ENCODE measurements around the gene CLEC2L. TPM values are rescaled to one million over a fixed set of nuclear protein-coding genes. Genes with fewer than 3 reads are reported as not detected.

The CLEC2L gene
- total and polyA plus RNA-seq, 2 experiments from 2014 or later, result not detected

DNA sequence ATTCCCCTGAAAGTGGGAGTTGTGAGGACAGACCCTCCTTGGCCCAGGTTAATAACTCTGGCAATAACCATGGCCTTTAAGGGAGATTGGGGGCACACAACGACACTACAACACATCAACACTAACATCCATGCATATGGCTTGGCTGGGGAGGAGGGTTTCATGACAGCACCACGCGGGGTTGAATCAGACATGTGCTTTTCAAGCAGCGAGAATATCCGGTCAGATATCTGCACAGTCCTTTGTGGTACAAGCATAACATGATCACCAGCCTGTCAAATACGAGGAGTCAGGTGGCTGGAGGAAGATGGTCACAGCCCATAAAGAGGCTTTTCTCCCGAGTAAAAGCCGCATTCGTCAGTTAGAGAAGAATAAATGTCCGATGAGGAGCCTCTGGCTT lies 27.0 kb upstream of the CLEC2L start (continued):
- TF ChIP-seq, protein P1, sequence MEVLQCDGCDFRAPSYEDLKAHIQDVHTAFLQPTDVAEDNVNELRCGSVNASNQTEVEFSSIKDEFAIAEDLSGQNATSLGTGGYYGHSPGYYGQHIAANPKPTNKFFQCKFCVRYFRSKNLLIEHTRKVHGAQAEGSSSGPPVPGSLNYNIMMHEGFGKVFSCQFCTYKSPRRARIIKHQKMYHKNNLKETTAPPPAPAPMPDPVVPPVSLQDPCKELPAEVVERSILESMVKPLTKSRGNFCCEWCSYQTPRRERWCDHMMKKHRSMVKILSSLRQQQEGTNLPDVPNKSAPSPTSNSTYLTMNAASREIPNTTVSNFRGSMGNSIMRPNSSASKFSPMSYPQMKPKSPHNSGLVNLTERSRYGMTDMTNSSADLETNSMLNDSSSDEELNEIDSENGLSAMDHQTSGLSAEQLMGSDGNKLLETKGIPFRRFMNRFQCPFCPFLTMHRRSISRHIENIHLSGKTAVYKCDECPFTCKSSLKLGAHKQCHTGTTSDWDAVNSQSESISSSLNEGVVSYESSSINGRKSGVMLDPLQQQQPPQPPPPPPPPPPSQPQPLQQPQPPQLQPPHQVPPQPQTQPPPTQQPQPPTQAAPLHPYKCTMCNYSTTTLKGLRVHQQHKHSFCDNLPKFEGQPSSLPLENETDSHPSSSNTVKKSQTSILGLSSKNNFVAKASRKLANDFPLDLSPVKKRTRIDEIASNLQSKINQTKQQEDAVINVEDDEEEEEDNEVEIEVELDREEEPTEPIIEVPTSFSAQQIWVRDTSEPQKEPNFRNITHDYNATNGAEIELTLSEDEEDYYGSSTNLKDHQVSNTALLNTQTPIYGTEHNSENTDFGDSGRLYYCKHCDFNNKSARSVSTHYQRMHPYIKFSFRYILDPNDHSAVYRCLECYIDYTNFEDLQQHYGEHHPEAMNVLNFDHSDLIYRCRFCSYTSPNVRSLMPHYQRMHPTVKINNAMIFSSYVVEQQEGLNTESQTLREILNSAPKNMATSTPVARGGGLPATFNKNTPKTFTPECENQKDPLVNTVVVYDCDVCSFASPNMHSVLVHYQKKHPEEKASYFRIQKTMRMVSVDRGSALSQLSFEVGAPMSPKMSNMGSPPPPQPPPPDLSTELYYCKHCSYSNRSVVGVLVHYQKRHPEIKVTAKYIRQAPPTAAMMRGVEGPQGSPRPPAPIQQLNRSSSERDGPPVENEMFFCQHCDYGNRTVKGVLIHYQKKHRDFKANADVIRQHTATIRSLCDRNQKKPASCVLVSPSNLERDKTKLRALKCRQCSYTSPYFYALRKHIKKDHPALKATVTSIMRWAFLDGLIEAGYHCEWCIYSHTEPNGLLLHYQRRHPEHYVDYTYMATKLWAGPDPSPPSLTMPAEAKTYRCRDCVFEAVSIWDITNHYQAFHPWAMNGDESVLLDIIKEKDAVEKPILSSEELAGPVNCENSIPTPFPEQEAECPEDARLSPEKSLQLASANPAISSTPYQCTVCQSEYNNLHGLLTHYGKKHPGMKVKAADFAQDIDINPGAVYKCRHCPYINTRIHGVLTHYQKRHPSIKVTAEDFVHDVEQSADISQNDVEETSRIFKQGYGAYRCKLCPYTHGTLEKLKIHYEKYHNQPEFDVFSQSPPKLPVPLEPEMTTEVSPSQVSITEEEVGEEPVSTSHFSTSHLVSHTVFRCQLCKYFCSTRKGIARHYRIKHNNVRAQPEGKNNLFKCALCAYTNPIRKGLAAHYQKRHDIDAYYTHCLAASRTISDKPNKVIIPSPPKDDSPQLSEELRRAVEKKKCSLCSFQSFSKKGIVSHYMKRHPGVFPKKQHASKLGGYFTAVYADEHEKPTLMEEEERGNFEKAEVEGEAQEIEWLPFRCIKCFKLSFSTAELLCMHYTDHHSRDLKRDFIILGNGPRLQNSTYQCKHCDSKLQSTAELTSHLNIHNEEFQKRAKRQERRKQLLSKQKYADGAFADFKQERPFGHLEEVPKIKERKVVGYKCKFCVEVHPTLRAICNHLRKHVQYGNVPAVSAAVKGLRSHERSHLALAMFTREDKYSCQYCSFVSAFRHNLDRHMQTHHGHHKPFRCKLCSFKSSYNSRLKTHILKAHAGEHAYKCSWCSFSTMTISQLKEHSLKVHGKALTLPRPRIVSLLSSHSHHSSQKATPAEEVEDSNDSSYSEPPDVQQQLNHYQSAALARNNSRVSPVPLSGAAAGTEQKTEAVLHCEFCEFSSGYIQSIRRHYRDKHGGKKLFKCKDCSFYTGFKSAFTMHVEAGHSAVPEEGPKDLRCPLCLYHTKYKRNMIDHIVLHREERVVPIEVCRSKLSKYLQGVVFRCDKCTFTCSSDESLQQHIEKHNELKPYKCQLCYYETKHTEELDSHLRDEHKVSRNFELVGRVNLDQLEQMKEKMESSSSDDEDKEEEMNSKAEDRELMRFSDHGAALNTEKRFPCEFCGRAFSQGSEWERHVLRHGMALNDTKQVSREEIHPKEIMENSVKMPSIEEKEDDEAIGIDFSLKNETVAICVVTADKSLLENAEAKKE (CRISPR knock-in tag; IDR thresholded peaks at IDR 0.05), result no peak
- no peak for TF ChIP-seq NANOG (IDR thresholded peaks at IDR 0.05; ENCODE audit: borderline replicate concordance)

DNA sequence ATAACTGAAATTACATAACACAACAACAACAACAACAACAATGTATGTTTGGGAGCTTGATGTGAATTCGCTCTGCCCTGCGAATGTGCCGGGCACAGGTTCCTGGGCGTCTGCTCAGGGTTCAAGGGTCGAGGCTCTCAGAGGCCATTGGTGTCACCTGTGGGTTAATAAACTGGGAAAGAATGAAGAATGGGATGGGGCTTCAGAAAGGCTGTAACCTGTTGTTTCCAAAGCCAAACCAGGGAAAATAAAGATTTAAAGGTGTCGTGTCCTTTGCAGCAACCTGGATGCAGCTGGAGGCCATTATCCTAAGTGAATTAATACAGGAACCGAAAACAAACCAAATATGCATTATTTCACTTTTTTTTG lies 22.7 kb upstream of the CLEC2L start:
- Mint-ChIP-seq H3K4me3 (no peak overlapping the region), H3K36me3 (ENCODE audit: low read depth) (no peaks in the 10 kb centered on the region), H3K27me3 (ENCODE audit: insufficient read depth, low read depth, poor library complexity) (peaks cover 22% of the 10 kb centered on the region), H3K27ac (no peak overlapping the region), H3K4me1 (peaks cover 5% of the 10 kb centered on the region), H3K9me3 (no peaks in the 10 kb centered on the region)
- no peak for DNase-seq (ENCODE audit: low spot score)
- Histone ChIP-seq H3K4me2 (no peak overlapping the region), H4K20me1 (replicated peaks; ENCODE audit: insufficient read depth) (no peaks in the 10 kb centered on the region), H3K27ac (ENCODE audit: low read depth) (no peak overlapping the region), H3K4me3 (no peak overlapping the region), H3K4me1 (ENCODE audit: insufficient read depth) (0 out of 2 replicates have a peak, but pooled peaks cover 8% of the 10 kb centered on the region), H3K79me2 (replicated peaks; ENCODE audit: insufficient read depth) (no peaks in the 10 kb centered on the region), H3K36me3 (ENCODE audit: insufficient read depth) (no peaks in the 10 kb centered on the region), H3K27me3 (ENCODE audit: insufficient read depth) (no peaks in the 10 kb centered on the region), H3K9me2 (ENCODE audit: insufficient read depth) (no peaks in the 10 kb centered on the region), H2AFZ (peak overlapping the region; percentile 96), H3F3A (replicated peaks; ENCODE audit: low read depth) (no peaks in the 10 kb centered on the region)
- TF ChIP-seq ZNF331 (CRISPR knock-in tag; IDR thresholded peaks at IDR 0.05; ENCODE audit: low read depth), result no peak
- TF ChIP-seq NANOG (IDR thresholded peaks at IDR 0.05; ENCODE audit: borderline replicate concordance), result no peak
- TF ChIP-seq EZH2phosphoT487 (IDR thresholded peaks at IDR 0.05; ENCODE audit: unreplicated experiment), result no peak
- TF ChIP-seq, protein P2, sequence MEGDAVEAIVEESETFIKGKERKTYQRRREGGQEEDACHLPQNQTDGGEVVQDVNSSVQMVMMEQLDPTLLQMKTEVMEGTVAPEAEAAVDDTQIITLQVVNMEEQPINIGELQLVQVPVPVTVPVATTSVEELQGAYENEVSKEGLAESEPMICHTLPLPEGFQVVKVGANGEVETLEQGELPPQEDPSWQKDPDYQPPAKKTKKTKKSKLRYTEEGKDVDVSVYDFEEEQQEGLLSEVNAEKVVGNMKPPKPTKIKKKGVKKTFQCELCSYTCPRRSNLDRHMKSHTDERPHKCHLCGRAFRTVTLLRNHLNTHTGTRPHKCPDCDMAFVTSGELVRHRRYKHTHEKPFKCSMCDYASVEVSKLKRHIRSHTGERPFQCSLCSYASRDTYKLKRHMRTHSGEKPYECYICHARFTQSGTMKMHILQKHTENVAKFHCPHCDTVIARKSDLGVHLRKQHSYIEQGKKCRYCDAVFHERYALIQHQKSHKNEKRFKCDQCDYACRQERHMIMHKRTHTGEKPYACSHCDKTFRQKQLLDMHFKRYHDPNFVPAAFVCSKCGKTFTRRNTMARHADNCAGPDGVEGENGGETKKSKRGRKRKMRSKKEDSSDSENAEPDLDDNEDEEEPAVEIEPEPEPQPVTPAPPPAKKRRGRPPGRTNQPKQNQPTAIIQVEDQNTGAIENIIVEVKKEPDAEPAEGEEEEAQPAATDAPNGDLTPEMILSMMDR (conservative IDR thresholded peaks at IDR 0.05; ENCODE audit: low read depth in 2 of 2), result no peak
- TF ChIP-seq, protein P1 (CRISPR knock-in tag; IDR thresholded peaks at IDR 0.05), result no peak
- TF ChIP-seq JUNB (IDR thresholded peaks at IDR 0.05; ENCODE audit: unreplicated experiment), result no peak
- no peak for TF ChIP-seq POLR2AphosphoS5 (IDR thresholded peaks at IDR 0.05; ENCODE audit: low read depth)
- no peak for ATAC-seq

Measured in GM23338 (cell line).